Dendritic cell treated with granulocyte-macrophage colony-stimulating factor and Interleukin-4, amounts not matched to agents 40 ng/mL and 50 ng/mL, for 4 days (primary cell): ENCODE results near the gene ACAN.

Experiments
- H3K27ac Mint-ChIP-seq: one replicate; pipeline ENCODE4 v1.8.0; 2022; ENCODE audit warnings: mild to moderate bottlenecking, mixed read lengths
- H3K27me3 Mint-ChIP-seq: one replicate; pipeline ENCODE4 v1.8.0; 2022; ENCODE audit warnings: mild to moderate bottlenecking, mixed read lengths
- H3K36me3 Mint-ChIP-seq: one replicate; pipeline ENCODE4 v1.8.0; 2022; ENCODE audit warnings: low read depth, mixed read lengths
- H3K4me1 Mint-ChIP-seq: one replicate; pipeline ENCODE4 v1.8.0; 2022; ENCODE audit warnings: low read depth, mixed read lengths
- H3K4me3 Mint-ChIP-seq: one replicate; pipeline ENCODE4 v1.8.0; 2022; ENCODE audit warnings: mild to moderate bottlenecking, moderate library complexity, mixed read lengths
- H3K9me3 Mint-ChIP-seq: one replicate; pipeline ENCODE4 v1.8.0; 2022; ENCODE audit warnings: mixed read lengths
- intact Hi-C: fragments of 100-400 bp; cut with micrococcal nuclease; formaldehyde crosslinking; loops from one replicate; pipeline ENCODE4 v1.15.0; 2022

ACAN gene

GRCh38 chr15:88839961-88840360 is 36.7 kb downstream of the ACAN start:
- intact Hi-C loops = loop anchor here (10.0 kb wide), 3 partner anchors 185 to 365 kb away; partner anchors contain the start of gene AEN
- H3K27me3 Mint-ChIP-seq = no peaks in the 10 kb centered on the region
- H3K9me3 Mint-ChIP-seq = no peaks in the 10 kb centered on the region
- no peak overlapping the region for H3K27ac Mint-ChIP-seq
- no peak overlapping the region for H3K4me3 Mint-ChIP-seq
- H3K4me1 Mint-ChIP-seq = no peaks in the 10 kb centered on the region
- H3K36me3 Mint-ChIP-seq = no peaks in the 10 kb centered on the region

GRCh38 chr15:88841236-88841635 is 38.0 kb downstream of the ACAN start:
- intact Hi-C loops = no loop called here
- H3K36me3 Mint-ChIP-seq = no peaks in the 10 kb centered on the region
- H3K4me1 Mint-ChIP-seq = no peaks in the 10 kb centered on the region
- no peak overlapping the region for H3K4me3 Mint-ChIP-seq
- no peaks in the 10 kb centered on the region for H3K27me3 Mint-ChIP-seq
- no peak overlapping the region for H3K27ac Mint-ChIP-seq
- no peaks in the 10 kb centered on the region for H3K9me3 Mint-ChIP-seq

DNA sequence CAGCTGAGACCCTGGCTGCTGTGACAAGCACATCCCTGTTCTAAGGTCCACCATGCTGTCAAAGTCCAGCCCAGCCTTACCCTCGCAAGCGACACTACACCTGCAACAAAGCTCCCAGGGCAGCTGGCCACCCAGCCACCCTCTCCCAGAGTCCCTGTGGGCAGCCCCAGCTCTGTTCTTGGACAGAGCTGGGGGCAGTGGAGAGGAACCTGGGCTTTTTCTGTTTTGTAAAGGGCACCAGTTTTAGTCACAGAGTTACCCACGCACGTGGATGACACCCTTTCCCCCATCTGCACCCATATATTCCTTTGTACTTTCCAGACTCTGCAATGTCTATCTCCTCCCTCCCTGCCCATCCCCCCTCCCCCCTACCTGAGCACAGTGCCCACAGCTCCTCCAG is 38.9 kb downstream of the ACAN start:
- no peaks in the 10 kb centered on the region for H3K4me1 Mint-ChIP-seq
- intact Hi-C loops = no loop called here
- no peaks in the 10 kb centered on the region for H3K9me3 Mint-ChIP-seq
- no peak overlapping the region for H3K4me3 Mint-ChIP-seq
- H3K27ac Mint-ChIP-seq = no peak overlapping the region
- no peaks in the 10 kb centered on the region for H3K27me3 Mint-ChIP-seq
- H3K36me3 Mint-ChIP-seq = no peaks in the 10 kb centered on the region

- no peaks in the 10 kb centered on the region for H3K9me3 Mint-ChIP-seq
- H3K27ac Mint-ChIP-seq = no peak overlapping the region
- H3K4me1 Mint-ChIP-seq = no peaks in the 10 kb centered on the region
- intact Hi-C loops = no loop called here
- no peaks in the 10 kb centered on the region for H3K27me3 Mint-ChIP-seq
- H3K4me3 Mint-ChIP-seq = no peak overlapping the region
- H3K36me3 Mint-ChIP-seq = no peaks in the 10 kb centered on the region
These were observed 40.1 kb downstream of the ACAN start for GRCh38 chr15:88843334-88843733.

GRCh38 chr15:88844749-88845386 is 41.6 kb downstream of the ACAN start:
- no peaks in the 10 kb centered on the region for H3K9me3 Mint-ChIP-seq
- H3K27ac Mint-ChIP-seq = no peak overlapping the region
- no peaks in the 10 kb centered on the region for H3K36me3 Mint-ChIP-seq
- intact Hi-C loops = no loop called here
- H3K4me1 Mint-ChIP-seq = no peaks in the 10 kb centered on the region
- H3K27me3 Mint-ChIP-seq = no peaks in the 10 kb centered on the region
- H3K4me3 Mint-ChIP-seq = no peak overlapping the region

GRCh38 chr15:88845616-88846015 is 42.4 kb downstream of the ACAN start:
- Mint-ChIP-seq H3K4me3 (no peak overlapping the region), H3K36me3 (no peaks in the 10 kb centered on the region), H3K27me3 (no peaks in the 10 kb centered on the region), H3K4me1 (no peaks in the 10 kb centered on the region), H3K9me3 (no peaks in the 10 kb centered on the region), H3K27ac (no peak overlapping the region)
- intact Hi-C loops = no loop called here

GRCh38 chr15:88847144-88847543 is 43.9 kb downstream of the ACAN start:
- no peak overlapping the region for H3K27ac Mint-ChIP-seq
- H3K27me3 Mint-ChIP-seq = no peaks in the 10 kb centered on the region
- no peaks in the 10 kb centered on the region for H3K36me3 Mint-ChIP-seq
- intact Hi-C loops = no loop called here
- H3K4me3 Mint-ChIP-seq = no peak overlapping the region
- no peaks in the 10 kb centered on the region for H3K4me1 Mint-ChIP-seq
- no peaks in the 10 kb centered on the region for H3K9me3 Mint-ChIP-seq

- Mint-ChIP-seq H3K36me3 (no peaks in the 10 kb centered on the region), H3K9me3 (no peaks in the 10 kb centered on the region), H3K4me3 (no peak overlapping the region), H3K27ac (no peak overlapping the region), H3K4me1 (no peaks in the 10 kb centered on the region), H3K27me3 (peaks cover 3% of the 10 kb centered on the region)
- intact Hi-C loops = no loop called here
These were observed 45.0 kb downstream of the ACAN start for GRCh38 chr15:88848203-88848602.

DNA sequence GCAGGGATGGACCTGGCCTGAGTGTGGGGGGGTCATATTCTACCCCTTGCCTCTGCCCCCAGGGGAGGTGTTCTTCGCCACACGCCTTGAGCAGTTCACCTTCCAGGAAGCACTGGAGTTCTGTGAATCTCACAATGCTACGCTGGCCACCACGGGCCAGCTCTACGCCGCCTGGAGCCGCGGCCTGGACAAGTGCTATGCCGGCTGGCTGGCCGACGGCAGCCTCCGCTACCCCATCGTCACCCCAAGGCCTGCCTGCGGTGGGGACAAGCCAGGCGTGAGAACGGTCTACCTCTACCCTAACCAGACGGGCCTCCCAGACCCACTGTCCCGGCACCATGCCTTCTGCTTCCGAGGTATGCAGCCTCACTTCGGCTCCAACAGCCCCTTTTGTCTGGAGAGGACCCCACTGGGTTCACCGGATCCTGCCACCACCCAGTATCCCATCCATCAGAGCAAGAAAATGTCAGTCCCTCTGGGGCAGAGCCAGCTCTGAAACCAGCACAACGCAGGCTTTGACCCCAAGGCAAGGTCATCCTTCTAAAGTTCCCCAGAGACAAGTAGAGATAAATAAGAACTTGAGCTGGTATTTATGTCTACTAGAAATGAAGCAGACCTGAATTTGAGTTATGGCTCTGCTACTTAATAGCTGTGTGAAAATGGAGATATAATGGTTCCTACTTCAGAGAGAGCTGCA is 46.3 kb downstream of the ACAN start:
- intact Hi-C loops = no loop called here
- Mint-ChIP-seq H3K4me3 (no peak overlapping the region), H3K27ac (no peak overlapping the region), H3K4me1 (no peaks in the 10 kb centered on the region), H3K27me3 (peaks cover 3% of the 10 kb centered on the region), H3K36me3 (no peaks in the 10 kb centered on the region), H3K9me3 (peaks cover 5% of the 10 kb centered on the region)

DNA sequence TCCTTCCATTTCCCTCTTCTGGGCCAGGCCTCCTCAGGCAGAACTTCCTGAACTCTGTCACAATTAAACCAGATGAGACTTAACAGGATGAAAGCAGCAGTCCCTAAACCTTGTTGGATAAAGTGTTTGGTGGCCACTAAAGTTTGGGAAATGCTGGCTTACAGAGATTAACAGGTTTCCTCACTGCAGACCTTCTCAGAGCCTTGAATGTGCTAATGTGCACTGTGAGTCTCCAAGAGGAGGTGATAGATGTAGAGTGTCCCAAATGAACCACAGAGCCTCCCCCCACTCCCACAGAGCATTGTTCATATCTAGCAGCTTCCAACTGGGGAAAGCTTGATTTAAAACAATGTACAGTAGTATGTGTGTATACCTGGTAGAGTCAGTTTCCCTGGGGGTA is 49.2 kb downstream of the ACAN start:
- intact Hi-C loops = no loop called here
- H3K9me3 Mint-ChIP-seq = peaks cover 14% of the 10 kb centered on the region
- H3K4me1 Mint-ChIP-seq = no peaks in the 10 kb centered on the region
- H3K36me3 Mint-ChIP-seq = no peaks in the 10 kb centered on the region
- no peak overlapping the region for H3K27ac Mint-ChIP-seq
- H3K4me3 Mint-ChIP-seq = no peak overlapping the region
- H3K27me3 Mint-ChIP-seq = peaks cover 3% of the 10 kb centered on the region

DNA sequence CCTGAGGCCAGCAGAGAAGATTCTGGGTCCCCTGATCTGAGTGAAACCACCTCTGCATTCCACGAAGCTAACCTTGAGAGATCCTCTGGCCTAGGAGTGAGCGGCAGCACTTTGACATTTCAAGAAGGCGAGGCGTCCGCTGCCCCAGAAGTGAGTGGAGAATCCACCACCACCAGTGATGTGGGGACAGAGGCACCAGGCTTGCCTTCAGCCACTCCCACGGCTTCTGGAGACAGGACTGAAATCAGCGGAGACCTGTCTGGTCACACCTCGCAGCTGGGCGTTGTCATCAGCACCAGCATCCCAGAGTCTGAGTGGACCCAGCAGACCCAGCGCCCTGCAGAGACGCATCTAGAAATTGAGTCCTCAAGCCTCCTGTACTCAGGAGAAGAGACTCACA is 55.7 kb downstream of the ACAN start:
- Mint-ChIP-seq H3K9me3 (peaks cover 14% of the 10 kb centered on the region), H3K27me3 (no peaks in the 10 kb centered on the region), H3K27ac (no peak overlapping the region), H3K36me3 (no peaks in the 10 kb centered on the region), H3K4me3 (no peak overlapping the region), H3K4me1 (no peaks in the 10 kb centered on the region)
- intact Hi-C loops = no loop called here

- H3K4me3 Mint-ChIP-seq = no peak overlapping the region
- intact Hi-C loops = no loop called here
- H3K4me1 Mint-ChIP-seq = no peaks in the 10 kb centered on the region
- no peak overlapping the region for H3K27ac Mint-ChIP-seq
- H3K36me3 Mint-ChIP-seq = no peaks in the 10 kb centered on the region
- H3K27me3 Mint-ChIP-seq = no peaks in the 10 kb centered on the region
- peaks cover 9% of the 10 kb centered on the region for H3K9me3 Mint-ChIP-seq
These were observed 56.3 kb downstream of the ACAN start for GRCh38 chr15:88859550-88859949.

- peaks cover 3% of the 10 kb centered on the region for H3K9me3 Mint-ChIP-seq
These were observed 57.0 kb downstream of the ACAN start for GRCh38 chr15:88860212-88860611.

GRCh38 chr15:88863412-88863811 is 60.2 kb downstream of the ACAN start:
- Mint-ChIP-seq H3K27ac (no peak overlapping the region), H3K36me3 (no peaks in the 10 kb centered on the region), H3K4me1 (no peaks in the 10 kb centered on the region), H3K4me3 (no peak overlapping the region), H3K27me3 (no peaks in the 10 kb centered on the region), H3K9me3 (no peaks in the 10 kb centered on the region)
- intact Hi-C loops = no loop called here

More at GRCh38 chr15:88860212-88860611, 57.0 kb downstream of the ACAN start:
- intact Hi-C loops = no loop called here
- Mint-ChIP-seq H3K27ac (no peak overlapping the region), H3K4me3 (no peak overlapping the region), H3K4me1 (no peaks in the 10 kb centered on the region), H3K27me3 (no peaks in the 10 kb centered on the region), H3K36me3 (no peaks in the 10 kb centered on the region)
